GM10248 (cell line): ENCODE data around the gene TEP1.
A peak's percentile ranks its signal among the peaks of the same experiment; 100 is the strongest.

Source experiments
- CTCF ChIA-PET: fragments of 300-600 bp; sonication (Branson Sonifier 250); formaldehyde crosslinking; extraction: SDS; loops from one replicate; lab custom pipeline; 2021; ENCODE audit warnings: antibody characterized with exemption; lab: Yijun Ruan, JAX
- POLR2A ChIA-PET: fragments of 350-650 bp; sonication (Branson Sonifier 250); formaldehyde crosslinking; extraction: SDS; loops from one replicate; lab custom pipeline; 2020; ENCODE audit warnings: antibody characterized with exemption; lab: Yijun Ruan, JAX
- DNase-seq: peaks from one replicate; pipeline ENCODE4 v3.0.0; 2012; ENCODE audit errors: extremely low spot score
- TF ChIP-seq, protein P1 (sequence below): IDR thresholded peaks from 2 replicates; pipeline ENCODE4 v1.5.1; 2012; ENCODE audit warnings: mild to moderate bottlenecking, low read depth; ENCODE audit errors: extremely low read depth, missing control alignments, control extremely low read depth

Gene TEP1

DNA sequence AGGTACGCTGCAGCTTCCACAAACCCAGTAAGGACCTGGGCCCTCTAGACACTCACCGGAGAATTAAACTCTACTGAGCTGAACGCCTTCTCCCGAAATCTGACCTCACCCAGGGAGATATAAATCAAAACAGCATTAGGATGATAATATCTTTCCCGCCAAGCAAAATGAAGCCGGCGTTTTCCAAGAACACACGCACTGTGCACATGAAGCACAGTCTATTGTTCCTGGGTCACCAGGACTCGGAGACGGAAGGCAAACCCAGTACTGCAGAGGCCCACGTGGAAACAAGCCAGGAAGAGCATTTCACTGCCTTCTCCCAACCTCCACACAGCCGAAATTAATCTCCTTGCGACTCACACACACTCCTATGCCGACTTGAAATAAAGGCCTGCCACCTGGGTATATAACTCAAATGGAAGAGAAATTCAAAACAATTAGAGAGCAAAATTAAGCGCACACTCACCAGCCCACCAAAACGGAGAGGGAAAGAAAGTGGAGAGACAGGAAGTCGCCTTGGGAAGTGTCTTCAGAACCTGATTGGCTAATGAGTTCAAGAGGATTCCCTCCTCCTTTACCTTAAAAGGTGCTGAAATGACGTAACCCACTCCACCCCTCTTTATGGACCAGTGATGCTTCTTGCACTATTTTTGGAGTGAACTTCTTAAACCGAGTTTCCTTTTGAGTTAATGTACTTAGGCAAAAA is 80.4 kb downstream of the TEP1 start, which contains the start of gene CCNB1IP1:
CCNB1IP1 (minus strand) TSS at position 492 of the 706 bp plus-strand sequence. CDS start 16,756 bp downstream, outside the sequence.
- ChIA-PET CTCF (interaction anchor here (0.7 to 3.3 kb wide), 10 partner anchors 10 to 638 kb away, joined by 3 to 19 read pairs (median 3); partner anchors contain the start of genes PARP2 and TTC5), POLR2A (interaction anchor here (2.2 kb wide), 1 partner anchor 10 kb away, joined by 21 read pairs; the partner anchor contains the start of gene PARP2)
- TF ChIP-seq, protein P1, sequence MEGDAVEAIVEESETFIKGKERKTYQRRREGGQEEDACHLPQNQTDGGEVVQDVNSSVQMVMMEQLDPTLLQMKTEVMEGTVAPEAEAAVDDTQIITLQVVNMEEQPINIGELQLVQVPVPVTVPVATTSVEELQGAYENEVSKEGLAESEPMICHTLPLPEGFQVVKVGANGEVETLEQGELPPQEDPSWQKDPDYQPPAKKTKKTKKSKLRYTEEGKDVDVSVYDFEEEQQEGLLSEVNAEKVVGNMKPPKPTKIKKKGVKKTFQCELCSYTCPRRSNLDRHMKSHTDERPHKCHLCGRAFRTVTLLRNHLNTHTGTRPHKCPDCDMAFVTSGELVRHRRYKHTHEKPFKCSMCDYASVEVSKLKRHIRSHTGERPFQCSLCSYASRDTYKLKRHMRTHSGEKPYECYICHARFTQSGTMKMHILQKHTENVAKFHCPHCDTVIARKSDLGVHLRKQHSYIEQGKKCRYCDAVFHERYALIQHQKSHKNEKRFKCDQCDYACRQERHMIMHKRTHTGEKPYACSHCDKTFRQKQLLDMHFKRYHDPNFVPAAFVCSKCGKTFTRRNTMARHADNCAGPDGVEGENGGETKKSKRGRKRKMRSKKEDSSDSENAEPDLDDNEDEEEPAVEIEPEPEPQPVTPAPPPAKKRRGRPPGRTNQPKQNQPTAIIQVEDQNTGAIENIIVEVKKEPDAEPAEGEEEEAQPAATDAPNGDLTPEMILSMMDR: no peak
- DNase-seq: peak; percentile 90

- no peak for DNase-seq
- ChIA-PET POLR2A (interaction anchor here (2.2 kb wide), 1 partner anchor 10 kb away, joined by 21 read pairs; the partner anchor contains the start of gene PARP2), CTCF (interaction anchor here (0.7 to 3.3 kb wide), 8 partner anchors 11 to 639 kb away, joined by 3 to 19 read pairs (median 4); partner anchors contain the start of genes PARP2 and TTC5)
- TF ChIP-seq, protein P1: no peak
Observed at GRCh38 chr14:20332431-20332787, 80.9 kb downstream of the TEP1 start.

DNA sequence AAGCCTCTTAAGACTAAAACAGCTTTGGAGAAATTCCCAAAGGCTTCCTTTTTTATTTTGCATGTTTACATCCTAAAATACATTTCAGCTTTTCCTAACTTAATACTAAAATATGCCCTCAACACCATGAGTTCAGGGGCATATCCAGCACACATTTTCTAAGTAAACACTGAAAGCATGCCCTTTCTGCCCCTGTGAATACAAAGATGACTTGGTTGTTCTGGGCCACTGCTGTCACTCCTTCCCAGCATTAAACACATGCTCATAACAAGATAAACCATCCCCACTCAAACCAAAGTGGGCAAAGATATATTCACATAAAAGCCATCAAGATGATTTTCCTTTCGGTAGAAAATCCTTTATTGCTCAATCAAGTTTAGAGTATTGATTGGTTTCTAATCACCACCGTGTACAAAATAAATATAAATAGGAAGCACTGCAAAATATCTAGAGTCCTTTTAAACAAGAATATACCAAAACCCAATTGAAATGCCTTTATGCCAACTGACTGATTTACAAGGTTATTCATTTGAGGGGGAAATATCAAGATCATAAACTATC is 82.2 kb downstream of the TEP1 start:
- ChIA-PET POLR2A (interaction anchor here (0.7 to 2.1 kb wide), 2 partner anchors 12 to 130 kb away, joined by 3 to 10 read pairs; partner anchors contain the start of genes PARP2 and PIP4P1), CTCF (interaction anchor here (3.3 to 5.8 kb wide), 4 partner anchors 9 to 14 kb away, joined by 19 to 45 read pairs (median 40); partner anchors contain the start of gene PARP2)
- TF ChIP-seq, protein P1: no peak
- DNase-seq: no peak

GRCh38 chr14:20329355-20329754 is 83.9 kb downstream of the TEP1 start:
- POLR2A ChIA-PET: interaction anchor here (0.6 to 2.1 kb wide), 3 partner anchors 14 to 159 kb away, joined by 3 to 10 read pairs (median 5); partner anchors contain the start of gene PARP2
- TF ChIP-seq, protein P1: no peak
- CTCF ChIA-PET: interaction anchor here (0.7 to 6.3 kb wide), 10 partner anchors 10 to 528 kb away, joined by 3 to 101 read pairs (median 14); partner anchors contain the start of genes PARP2 and PIP4P1
- no peak for DNase-seq

DNA sequence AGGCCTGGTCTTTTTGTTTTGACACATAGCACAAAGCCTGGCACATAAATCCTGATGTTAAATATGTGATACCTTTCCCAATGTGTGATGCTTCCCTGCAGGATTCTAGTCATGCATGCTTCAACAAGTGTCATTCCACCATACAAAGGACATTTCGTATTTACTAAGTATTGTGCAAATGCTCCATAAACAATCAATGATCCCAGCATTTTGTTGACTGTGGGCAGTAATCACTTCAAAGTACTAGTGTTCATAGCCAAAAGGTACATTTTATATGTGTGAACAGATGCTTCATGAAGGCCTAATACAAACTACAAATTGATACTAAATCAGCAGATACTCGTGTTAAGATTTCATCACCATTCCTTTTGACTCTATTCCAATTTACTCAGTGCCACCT is 84.6 kb downstream of the TEP1 start:
- POLR2A ChIA-PET: interaction anchor here (0.6 to 2.1 kb wide), 3 partner anchors 15 to 159 kb away, joined by 3 to 10 read pairs (median 5); partner anchors contain the start of gene PARP2
- TF ChIP-seq, protein P1: no peak

More for the DNA sequence above, 84.6 kb downstream of the TEP1 start:
- no peak for DNase-seq
- CTCF ChIA-PET: interaction anchor here (0.7 to 6.3 kb wide), 16 partner anchors 11 to 529 kb away, joined by 3 to 101 read pairs (median 12); partner anchors contain the start of genes PARP2 and PIP4P1
